GM23248 (cell line): ENCODE data around the gene GRK6.

ENCODE experiments used
- EZH2 ChIP-seq: fragments of 200-600 bp; sonication (generic); IDR thresholded peaks from 2 replicates; pipeline ENCODE4 v1.6.1; 2018; ENCODE audit warnings: antibody characterized with exemption, mild to moderate bottlenecking; ENCODE audit not compliant: insufficient read depth, poor library complexity, severe bottlenecking
- EZH2phosphoT487 ChIP-seq: fragments of 200-600 bp; sonication (generic); IDR thresholded peaks from 2 replicates; pipeline ENCODE4 v1.6.1; 2018; ENCODE audit warnings: antibody characterized with exemption, moderate library complexity, mild to moderate bottlenecking, low read depth; ENCODE audit not compliant: insufficient read depth

DNA sequence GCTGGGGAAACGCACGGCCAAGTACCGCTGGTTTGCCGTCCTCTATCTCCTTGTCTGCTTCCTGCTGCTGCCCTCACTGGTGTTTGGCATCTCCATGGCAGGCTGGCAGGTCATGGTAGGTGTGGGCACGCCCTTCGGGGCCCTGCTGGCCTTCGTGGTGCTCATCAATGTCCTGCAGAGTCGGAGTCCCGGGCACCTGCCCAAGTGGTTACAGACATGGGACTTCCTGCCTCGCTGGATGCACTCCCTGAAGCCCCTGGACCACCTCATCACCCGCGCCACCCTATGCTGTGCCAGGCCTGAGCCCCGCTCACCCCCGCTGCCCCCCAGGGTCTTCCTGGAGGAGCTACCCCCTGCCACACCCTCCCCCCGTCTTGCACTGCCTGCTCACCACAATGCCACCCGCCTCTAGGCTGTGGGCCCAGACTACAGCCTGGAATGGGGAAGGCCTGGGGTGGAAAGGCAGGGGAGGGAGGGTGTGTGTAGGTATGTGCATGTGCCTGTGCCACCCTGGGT, 28.5 kb upstream of the GRK6 start:
- TF ChIP-seq EZH2 (no peak), EZH2phosphoT487 (no peak)
